ENCODE data around the gene GRIN3A.
A peak's percentile ranks its signal among the peaks of the same experiment; 100 is the strongest.

The GRIN3A gene

DNA sequence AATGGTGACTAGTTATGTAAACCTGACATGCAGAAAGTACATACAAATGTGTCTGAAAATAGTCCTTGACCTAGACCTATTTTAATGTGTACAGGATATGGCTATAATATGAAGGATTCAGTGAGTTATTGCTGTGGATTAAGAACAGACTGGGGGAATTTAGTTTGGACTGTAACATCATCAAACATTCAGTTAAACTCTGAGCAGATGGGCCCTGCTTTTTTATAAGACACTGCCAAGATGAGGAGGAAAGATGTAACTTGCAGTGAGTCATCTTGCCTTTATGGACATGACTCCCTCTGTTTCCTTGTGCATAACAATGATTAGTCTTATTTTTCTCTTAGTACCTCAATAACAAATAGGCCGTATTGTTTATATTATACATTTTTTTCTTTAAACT is 155.9 kb downstream of the GRIN3A start:
- no peaks in the 10 kb centered on the region for H3K9me3 ChIP-seq (ENCODE audit: control insufficient read depth, insufficient read depth, low read length)
- no peak overlapping the region for H3K4me3 ChIP-seq (ENCODE audit: low read length)
- H3K27ac ChIP-seq (ENCODE audit: low read length): no peak overlapping the region
- H3K36me3 ChIP-seq (ENCODE audit: control insufficient read depth, insufficient read depth, low read length): no peaks in the 10 kb centered on the region
- DNase-seq (ENCODE audit: low read depth, low spot score): no peak
- H3K4me1 ChIP-seq (ENCODE audit: control insufficient read depth, insufficient read depth, low read length): no peaks in the 10 kb centered on the region
- no CpG with 5 or more reads among the region's 1 CpG for WGBS (ENCODE audit: insufficient coverage, insufficient read length)
- H3K27me3 ChIP-seq (ENCODE audit: control insufficient read depth, insufficient read depth, low read length): no peaks in the 10 kb centered on the region

DNA sequence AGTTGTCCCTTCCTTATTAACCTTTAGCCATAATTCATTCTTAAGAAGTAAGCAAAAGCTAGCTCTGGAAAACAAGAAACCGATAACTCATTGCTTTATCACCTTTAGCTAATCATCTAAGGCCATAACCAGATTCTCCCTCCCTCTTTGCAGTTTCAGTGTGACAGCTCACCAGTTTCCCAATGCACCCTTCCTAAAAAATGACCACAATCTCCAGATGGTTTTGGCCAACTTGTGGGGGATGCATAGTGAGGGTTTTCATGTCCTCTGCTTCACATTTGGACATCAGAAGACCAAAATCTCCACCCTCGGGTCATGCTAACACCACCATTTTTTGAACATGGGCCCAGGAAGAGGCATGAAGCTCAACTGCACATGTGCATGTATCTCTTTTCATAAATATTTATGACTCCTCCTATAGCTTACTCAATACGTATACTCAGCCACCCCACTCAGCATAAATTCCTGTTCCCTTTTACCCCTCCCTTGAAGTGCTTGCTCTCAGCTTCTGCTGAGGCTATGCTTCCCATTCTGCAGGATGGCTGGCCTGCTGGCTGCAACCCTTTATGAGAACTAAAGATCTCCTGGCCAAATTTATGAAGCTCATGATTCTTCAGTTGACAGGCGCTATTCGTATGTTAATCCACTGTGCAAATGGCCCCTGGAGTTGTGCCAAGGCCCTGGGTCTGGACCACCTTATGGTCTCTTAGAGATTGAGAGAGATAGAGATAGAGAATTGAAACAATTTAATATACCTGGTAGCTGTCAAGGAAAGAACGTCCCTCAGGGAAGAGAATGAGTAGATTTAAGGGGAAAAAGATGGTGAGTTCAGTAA is 158.5 kb downstream of the GRIN3A start:
- no CpG with 5 or more reads among the region's 6 CpGs for WGBS (ENCODE audit: insufficient coverage, insufficient read length)
- no peak for DNase-seq (ENCODE audit: low read depth, low spot score)

DNA sequence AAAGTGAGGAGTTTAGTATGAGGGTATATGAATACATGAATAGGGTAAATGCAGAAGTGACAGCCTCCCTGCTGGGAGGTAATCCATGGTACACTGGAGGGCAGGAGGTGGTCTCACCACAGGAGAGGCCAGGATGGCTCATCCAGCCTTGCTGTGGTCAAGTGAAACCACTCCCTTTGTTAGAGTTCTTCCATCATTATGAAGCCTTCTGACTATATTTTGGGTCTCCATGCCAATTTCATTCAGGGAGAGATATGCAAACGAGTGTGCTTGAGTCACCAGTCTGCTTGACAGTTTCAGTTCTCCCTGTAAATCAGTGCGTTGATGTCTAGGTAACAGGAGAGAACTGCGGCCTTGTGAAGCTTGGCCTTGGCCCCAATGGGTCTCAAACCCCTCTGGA is 160.1 kb downstream of the GRIN3A start:
- Histone ChIP-seq H3K4me3 (ENCODE audit: low read length) (no peak overlapping the region), H3K27ac (ENCODE audit: low read length) (no peak overlapping the region), H3K27me3 (ENCODE audit: control insufficient read depth, insufficient read depth, low read length) (no peaks in the 10 kb centered on the region), H3K4me1 (ENCODE audit: control insufficient read depth, insufficient read depth, low read length) (no peaks in the 10 kb centered on the region), H3K9me3 (ENCODE audit: control insufficient read depth, insufficient read depth, low read length) (no peaks in the 10 kb centered on the region), H3K36me3 (ENCODE audit: control insufficient read depth, insufficient read depth, low read length) (no peaks in the 10 kb centered on the region)
- DNase-seq (ENCODE audit: low read depth, low spot score): no peak
- no CpG with 5 or more reads among the region's 3 CpGs for WGBS (ENCODE audit: insufficient coverage, insufficient read length)

More for the DNA sequence above, 158.5 kb downstream of the GRIN3A start:
- no peak overlapping the region for H3K27ac ChIP-seq (ENCODE audit: low read length)
- no peaks in the 10 kb centered on the region for H3K36me3 ChIP-seq (ENCODE audit: control insufficient read depth, insufficient read depth, low read length)
- no peaks in the 10 kb centered on the region for H3K9me3 ChIP-seq (ENCODE audit: control insufficient read depth, insufficient read depth, low read length)
- no peaks in the 10 kb centered on the region for H3K4me1 ChIP-seq (ENCODE audit: control insufficient read depth, insufficient read depth, low read length)
- no peak overlapping the region for H3K4me3 ChIP-seq (ENCODE audit: low read length)
- H3K27me3 ChIP-seq (ENCODE audit: control insufficient read depth, insufficient read depth, low read length): no peaks in the 10 kb centered on the region

DNA sequence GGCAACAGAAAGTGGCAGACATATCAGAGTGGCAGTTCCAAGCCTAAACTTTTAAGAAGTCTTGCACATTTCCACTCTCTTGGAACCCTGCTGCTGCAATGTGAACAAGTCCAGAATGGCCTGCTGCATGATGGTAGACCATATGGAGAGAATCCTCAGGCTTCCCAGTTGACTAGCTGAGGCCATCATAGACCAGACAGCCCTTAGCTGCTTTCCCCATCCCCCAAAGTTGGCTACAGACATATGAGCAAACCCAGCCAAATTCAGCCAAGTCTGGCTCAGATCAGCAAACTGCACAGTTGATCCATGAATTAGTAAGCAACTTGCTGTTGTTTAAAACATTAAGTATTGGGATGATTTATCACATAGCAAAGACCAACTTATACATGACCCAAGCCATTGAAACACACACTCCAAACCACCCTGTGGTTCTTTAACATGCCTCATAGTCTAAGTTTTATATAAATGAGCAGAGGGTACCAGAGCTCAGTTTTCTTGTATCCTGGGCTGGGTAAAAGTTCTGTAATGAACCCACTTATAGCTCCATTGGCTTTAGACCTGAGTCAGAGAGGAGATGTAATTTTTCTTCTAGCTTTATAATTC is 163.6 kb downstream of the GRIN3A start:
- DNase-seq (ENCODE audit: low read depth, low spot score): no peak
- no peak overlapping the region for H3K27ac ChIP-seq (ENCODE audit: low read length)
- no peaks in the 10 kb centered on the region for H3K27me3 ChIP-seq (ENCODE audit: control insufficient read depth, insufficient read depth, low read length)

DNA sequence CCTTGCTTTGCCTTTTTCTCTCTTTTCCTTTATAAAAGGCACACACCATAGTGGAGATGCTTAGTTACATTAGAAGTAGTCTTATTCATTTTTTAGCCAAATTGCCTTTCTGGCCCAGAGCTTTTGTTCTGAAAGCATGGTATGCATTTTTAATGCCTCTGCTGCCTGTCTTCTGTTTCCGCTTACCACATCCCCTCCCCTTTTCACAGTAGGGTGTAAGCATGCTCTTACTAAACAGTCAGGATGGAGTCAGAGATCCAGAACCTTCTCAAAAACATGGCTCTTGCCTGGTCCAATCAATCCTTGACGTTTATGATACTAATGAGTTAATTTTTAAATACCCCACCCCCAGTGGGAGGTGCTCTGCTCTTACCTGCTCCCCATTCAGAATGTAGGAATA is 166.1 kb downstream of the GRIN3A start:
- Histone ChIP-seq H3K4me1 (ENCODE audit: control insufficient read depth, insufficient read depth, low read length) (peaks cover 2% of the 10 kb centered on the region), H3K36me3 (ENCODE audit: control insufficient read depth, insufficient read depth, low read length) (no peaks in the 10 kb centered on the region; the same call in 1 of the 2 replicates)

More for the DNA sequence above, 163.6 kb downstream of the GRIN3A start:
- peaks cover 2% of the 10 kb centered on the region for H3K4me1 ChIP-seq (ENCODE audit: control insufficient read depth, insufficient read depth, low read length)
- no peaks in the 10 kb centered on the region for H3K9me3 ChIP-seq (ENCODE audit: control insufficient read depth, insufficient read depth, low read length)
- H3K4me3 ChIP-seq (ENCODE audit: low read length): no peak overlapping the region
- H3K36me3 ChIP-seq (ENCODE audit: control insufficient read depth, insufficient read depth, low read length): no peaks in the 10 kb centered on the region

DNA sequence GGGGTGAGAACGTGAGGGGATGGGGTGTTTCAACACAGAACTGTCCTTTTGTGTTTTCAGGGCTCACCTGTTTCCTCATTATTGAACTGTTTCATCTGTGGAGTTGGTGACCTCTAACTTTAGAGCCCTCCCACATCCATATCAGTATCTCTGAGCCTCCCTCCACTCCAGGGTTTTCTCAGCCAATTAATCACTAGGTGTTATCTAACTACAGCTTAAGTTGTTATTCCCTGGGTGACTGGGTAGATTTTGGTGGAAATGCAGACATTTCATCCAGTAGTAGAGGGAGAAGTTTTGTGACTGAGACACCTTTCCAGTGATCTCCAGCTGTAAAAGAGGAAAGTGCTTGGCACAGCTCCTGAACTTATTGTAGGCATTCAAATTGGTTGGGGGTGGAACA is 167.3 kb downstream of the GRIN3A start:
- Histone ChIP-seq H3K27ac (ENCODE audit: low read length) (no peak overlapping the region), H3K9me3 (ENCODE audit: control insufficient read depth, insufficient read depth, low read length) (no peaks in the 10 kb centered on the region), H3K27me3 (ENCODE audit: control insufficient read depth, insufficient read depth, low read length) (no peaks in the 10 kb centered on the region), H3K4me3 (ENCODE audit: low read length) (no peak overlapping the region), H3K4me1 (ENCODE audit: control insufficient read depth, insufficient read depth, low read length) (peaks cover 2% of the 10 kb centered on the region), H3K36me3 (ENCODE audit: control insufficient read depth, insufficient read depth, low read length) (no peaks in the 10 kb centered on the region; the same call in 1 of the 2 replicates)
- DNase-seq (ENCODE audit: low read depth, low spot score): no peak
- WGBS (ENCODE audit: insufficient coverage, insufficient read length): no CpG with 5 or more reads among the region's 1 CpG

More for the DNA sequence above, 166.1 kb downstream of the GRIN3A start:
- no peaks in the 10 kb centered on the region for H3K27me3 ChIP-seq (ENCODE audit: control insufficient read depth, insufficient read depth, low read length)
- H3K27ac ChIP-seq (ENCODE audit: low read length): no peak overlapping the region
- H3K9me3 ChIP-seq (ENCODE audit: control insufficient read depth, insufficient read depth, low read length): no peaks in the 10 kb centered on the region
- no CpG with 5 or more reads among the region's 2 CpGs for WGBS (ENCODE audit: insufficient coverage, insufficient read length)
- DNase-seq (ENCODE audit: low read depth, low spot score): no peak
- H3K4me3 ChIP-seq (ENCODE audit: low read length): no peak overlapping the region

DNA sequence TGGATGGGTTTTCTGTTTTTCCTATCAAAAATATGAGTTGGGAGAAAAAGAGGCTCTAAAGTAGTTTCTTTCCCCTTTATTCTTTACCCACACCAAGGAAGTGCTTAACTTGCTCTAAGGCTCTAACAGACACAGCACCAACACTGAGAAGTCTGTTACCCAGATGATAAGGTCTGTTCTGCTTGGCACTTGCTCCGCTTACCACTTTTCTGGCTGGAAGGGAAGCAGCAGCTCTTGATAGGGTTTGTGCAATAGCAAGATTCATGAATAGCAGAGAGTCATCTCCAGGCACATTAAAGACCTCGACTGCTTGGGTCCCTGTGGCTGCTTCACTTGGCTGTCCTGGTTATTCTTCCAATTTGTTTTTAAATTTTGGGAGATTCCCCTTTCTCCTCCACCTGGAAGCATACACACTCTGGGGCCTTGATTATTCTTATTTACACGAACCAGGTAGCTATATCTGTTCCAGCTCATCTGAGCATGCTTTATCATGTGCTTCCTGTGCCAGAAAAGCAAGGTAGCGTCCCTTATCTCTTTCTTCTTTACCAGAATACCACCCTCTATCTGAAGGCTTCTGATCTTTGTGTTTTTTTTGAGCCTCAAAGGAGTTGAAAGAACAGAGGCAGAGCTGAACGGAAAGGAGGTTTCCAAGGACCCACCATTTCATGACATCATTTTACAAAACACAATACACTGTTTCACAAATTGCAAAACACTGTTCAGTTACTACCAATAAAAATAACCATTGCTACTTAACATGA is 168.5 kb downstream of the GRIN3A start:
- no peaks in the 10 kb centered on the region; the same call in 1 of the 2 replicates for H3K36me3 ChIP-seq (ENCODE audit: control insufficient read depth, insufficient read depth, low read length)
- H3K4me3 ChIP-seq (ENCODE audit: low read length): no peak overlapping the region
- WGBS (ENCODE audit: insufficient coverage, insufficient read length): no CpG with 5 or more reads among the region's 5 CpGs
- no peak overlapping the region for H3K27ac ChIP-seq (ENCODE audit: low read length)
- DNase-seq (ENCODE audit: low read depth, low spot score): no peak
- H3K27me3 ChIP-seq (ENCODE audit: control insufficient read depth, insufficient read depth, low read length): no peaks in the 10 kb centered on the region
- H3K9me3 ChIP-seq (ENCODE audit: control insufficient read depth, insufficient read depth, low read length): no peaks in the 10 kb centered on the region
- H3K4me1 ChIP-seq (ENCODE audit: control insufficient read depth, insufficient read depth, low read length): peaks cover 2% of the 10 kb centered on the region

DNA sequence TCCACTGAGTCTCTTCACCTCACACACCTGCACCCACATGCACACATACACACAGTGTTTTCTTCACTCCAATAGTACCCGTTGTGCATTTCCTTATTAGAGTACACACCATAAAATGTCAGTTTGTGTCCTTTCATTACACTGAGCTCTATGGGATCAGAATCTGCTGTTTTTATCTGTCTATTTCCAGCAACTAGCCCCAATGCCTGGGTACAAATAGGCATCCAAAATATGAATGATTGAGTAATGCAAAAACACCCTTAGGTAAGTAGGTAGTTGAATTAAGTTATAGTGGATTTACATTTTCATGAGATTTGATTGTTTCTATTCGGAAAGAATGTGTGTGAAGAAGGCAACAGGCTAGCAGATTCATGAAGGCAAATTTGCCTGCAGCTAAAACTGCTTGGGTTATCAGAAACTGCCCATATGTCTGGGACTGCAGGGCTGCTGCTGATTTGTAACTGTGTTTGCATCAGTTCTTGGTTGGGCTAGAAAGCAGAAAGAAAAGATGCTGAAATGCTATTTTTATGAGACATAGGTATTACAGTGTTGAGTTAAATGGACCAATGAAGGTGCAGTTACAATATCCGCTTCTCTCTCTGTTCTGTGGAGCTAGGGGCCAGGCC is 170.6 kb downstream of the GRIN3A start:
- Histone ChIP-seq H3K4me1 (ENCODE audit: control insufficient read depth, insufficient read depth, low read length) (peaks cover 2% of the 10 kb centered on the region), H3K36me3 (ENCODE audit: control insufficient read depth, insufficient read depth, low read length) (no peaks in the 10 kb centered on the region; the same call in 1 of the 2 replicates), H3K27me3 (ENCODE audit: control insufficient read depth, insufficient read depth, low read length) (no peaks in the 10 kb centered on the region), H3K4me3 (ENCODE audit: low read length) (no peak overlapping the region), H3K9me3 (ENCODE audit: control insufficient read depth, insufficient read depth, low read length) (no peaks in the 10 kb centered on the region), H3K27ac (ENCODE audit: low read length) (no peak overlapping the region)
- 100% methylated on average over 1 of the region's 3 CpGs for WGBS (ENCODE audit: insufficient coverage, insufficient read length)
- DNase-seq (ENCODE audit: low read depth, low spot score): no peak

DNA sequence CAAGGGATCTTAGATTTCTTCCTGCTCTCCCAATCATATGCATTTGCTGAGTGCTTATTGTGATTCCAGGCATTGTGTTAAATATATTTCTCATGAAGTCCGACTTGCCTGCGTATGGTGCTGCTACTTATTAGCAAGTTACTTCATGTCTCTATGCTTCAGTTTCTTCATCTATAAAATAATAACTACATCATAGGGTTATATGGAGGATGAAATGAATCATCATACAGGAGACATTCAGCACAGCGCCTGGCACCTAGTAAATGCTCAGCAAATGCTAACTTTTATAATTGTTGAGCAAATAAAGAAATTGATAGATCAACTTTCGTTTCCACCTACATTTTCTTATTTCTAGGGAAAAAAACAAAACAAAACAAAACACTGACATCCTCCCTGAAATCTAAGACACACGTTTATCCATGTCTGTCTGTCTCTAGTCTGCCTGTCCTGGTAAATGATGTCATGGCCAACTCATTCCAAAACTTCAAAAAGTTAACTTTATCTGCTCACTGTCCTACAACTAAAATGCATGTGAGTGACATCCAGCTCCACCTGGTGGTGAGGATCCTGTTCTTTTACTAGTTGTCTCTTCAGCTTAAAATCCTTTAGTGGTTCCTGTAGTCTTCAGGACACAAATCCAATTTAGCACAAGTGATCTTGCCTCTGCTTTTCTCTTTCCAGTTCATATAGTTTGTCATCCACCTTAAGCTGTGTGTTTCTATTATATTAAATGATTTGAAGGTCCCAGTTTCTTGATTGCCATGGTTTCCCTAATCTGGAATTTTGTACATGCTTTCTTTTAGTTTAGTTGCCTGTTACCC is 171.3 kb downstream of the GRIN3A start:
- no CpG with 5 or more reads among the region's 5 CpGs for WGBS (ENCODE audit: insufficient coverage, insufficient read length)
- Histone ChIP-seq H3K4me3 (ENCODE audit: low read length) (no peak overlapping the region), H3K27ac (ENCODE audit: low read length) (no peak overlapping the region), H3K36me3 (ENCODE audit: control insufficient read depth, insufficient read depth, low read length) (peaks cover 3% of the 10 kb centered on the region; the same call in 1 of the 2 replicates), H3K9me3 (ENCODE audit: control insufficient read depth, insufficient read depth, low read length) (no peaks in the 10 kb centered on the region), H3K4me1 (ENCODE audit: control insufficient read depth, insufficient read depth, low read length) (peaks cover 1% of the 10 kb centered on the region), H3K27me3 (ENCODE audit: control insufficient read depth, insufficient read depth, low read length) (no peaks in the 10 kb centered on the region)
- peak; percentile 37 for DNase-seq (ENCODE audit: low read depth, low spot score)
